ENCODE results near the gene STT3B. TPM values are rescaled to one million over a fixed set of nuclear protein-coding genes. Genes with fewer than 3 reads are reported as not detected.
"Not testable (repeated sequence)": the region's sequence is repeated elsewhere in the genome, so short reads cannot be mapped to it uniquely, and the experiment has no call there.

STT3B gene
- 169 TPM for total RNA-seq

GRCh38 chr3:31532587-31533168, at the start of gene STT3B:
STT3B (plus strand) TSS chr3:31532925; CDS start chr3:31532999, 74 bp downstream.
- DNase-seq (ENCODE audit: low spot score): peak; percentile 85

GRCh38 chr3:31483776-31484175, 48.9 kb upstream of the STT3B start:
- DNase-seq (ENCODE audit: low spot score): no peak

- DNase-seq (ENCODE audit: low spot score): no peak
Observed at GRCh38 chr3:31485196-31485595, 47.5 kb upstream of the STT3B start.

- DNase-seq (ENCODE audit: low spot score): no peak
Observed at GRCh38 chr3:31486865-31487533, 45.7 kb upstream of the STT3B start.

- DNase-seq (ENCODE audit: low spot score): no peak
Observed at GRCh38 chr3:31488475-31489017, 44.2 kb upstream of the STT3B start.

GRCh38 chr3:31490502-31490901, 42.2 kb upstream of the STT3B start:
- DNase-seq (ENCODE audit: low spot score): no peak

- DNase-seq (ENCODE audit: low spot score): no peak
Observed at GRCh38 chr3:31491660-31492059, 41.1 kb upstream of the STT3B start.

GRCh38 chr3:31493149-31493548, 39.6 kb upstream of the STT3B start:
- DNase-seq (ENCODE audit: low spot score): no peak

- no peak for DNase-seq (ENCODE audit: low spot score)
Observed at GRCh38 chr3:31495971-31496665, 36.6 kb upstream of the STT3B start.

- no peak for DNase-seq (ENCODE audit: low spot score)
Observed at GRCh38 chr3:31498791-31499190, 33.9 kb upstream of the STT3B start.

- DNase-seq (ENCODE audit: low spot score): no peak
Observed at GRCh38 chr3:31499281-31499680, 33.4 kb upstream of the STT3B start.

- no peak for DNase-seq (ENCODE audit: low spot score)
Observed at GRCh38 chr3:31502803-31503221, 29.9 kb upstream of the STT3B start.

GRCh38 chr3:31503456-31503855, 29.3 kb upstream of the STT3B start:
- no peak for DNase-seq (ENCODE audit: low spot score)

- no peak for DNase-seq (ENCODE audit: low spot score)
Observed at GRCh38 chr3:31504230-31504629, 28.5 kb upstream of the STT3B start.

- no peak for DNase-seq (ENCODE audit: low spot score)
Observed at GRCh38 chr3:31505371-31506048, 27.2 kb upstream of the STT3B start.

- not testable (repeated sequence) for DNase-seq (ENCODE audit: low spot score)
Observed at GRCh38 chr3:31506515-31506914, 26.2 kb upstream of the STT3B start.

GRCh38 chr3:31508452-31509146, 24.1 kb upstream of the STT3B start:
- no peak for DNase-seq (ENCODE audit: low spot score)

GRCh38 chr3:31509147-31509728, 23.5 kb upstream of the STT3B start:
- no peak for DNase-seq (ENCODE audit: low spot score)

- DNase-seq (ENCODE audit: low spot score): no peak
Observed at GRCh38 chr3:31514570-31514969, 18.2 kb upstream of the STT3B start.

- no peak for DNase-seq (ENCODE audit: low spot score)
Observed at GRCh38 chr3:31515486-31516284, 17.0 kb upstream of the STT3B start.

All from ureter (tissue), 1 donor.